HG03521 (cell line): Measurements from ENCODE around the gene DST.

ENCODE experiments used
- ATAC-seq: cut with Tn5 transposase; IDR thresholded peaks from one replicate; pipeline ENCODE4 v1.9.1; 2021; ENCODE audit warnings: mild to moderate bottlenecking, moderate library complexity; ENCODE audit not compliant: unreplicated experiment

DST gene

DNA sequence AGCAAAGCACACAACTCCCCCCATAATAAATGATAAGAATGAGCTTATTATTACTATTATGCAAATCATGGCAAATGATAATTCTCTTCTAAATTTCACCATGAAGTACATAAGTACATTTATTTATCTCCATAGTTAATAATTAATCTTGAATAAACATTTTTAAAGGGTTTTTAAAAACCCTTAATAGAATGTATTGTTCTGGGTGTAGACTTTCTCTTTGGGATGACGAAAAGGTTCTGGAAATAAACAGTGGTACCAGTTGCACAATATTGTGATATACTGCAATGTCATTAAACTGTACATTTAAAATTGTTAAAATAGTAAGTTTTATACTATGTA is 18.0 kb downstream of the DST start:
- ATAC-seq = no peak

DNA sequence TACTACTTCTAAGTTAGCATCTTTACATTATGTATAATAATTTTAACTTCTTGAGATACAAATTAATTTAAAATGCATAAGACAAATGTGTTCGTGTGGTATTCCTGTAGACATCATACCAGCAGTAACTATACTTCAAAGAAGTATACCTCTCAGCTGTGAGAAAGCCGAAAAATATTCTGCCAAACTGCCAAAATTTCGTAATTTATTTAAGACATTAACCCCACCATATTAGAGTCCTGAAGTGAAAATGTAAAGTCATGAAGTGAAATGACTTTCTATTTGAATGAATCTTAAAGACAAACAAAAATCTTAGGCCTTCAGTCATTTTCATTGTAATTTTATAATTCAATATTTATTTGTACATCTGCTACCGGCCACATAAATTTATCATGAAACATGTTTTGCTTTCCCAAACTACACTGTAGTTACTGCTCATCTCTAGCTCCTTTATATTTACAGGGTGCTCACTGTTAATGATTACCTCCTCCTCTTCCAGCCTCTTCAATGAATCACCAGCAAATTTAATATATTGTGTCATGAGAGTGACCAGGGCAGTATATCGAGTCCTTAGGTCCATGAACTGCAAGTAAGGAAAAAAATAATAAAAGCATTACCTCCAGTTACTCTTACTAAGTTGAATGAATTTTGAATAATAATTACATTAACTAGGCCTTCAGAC is 18.5 kb downstream of the DST start:
- ATAC-seq = no peak

DNA sequence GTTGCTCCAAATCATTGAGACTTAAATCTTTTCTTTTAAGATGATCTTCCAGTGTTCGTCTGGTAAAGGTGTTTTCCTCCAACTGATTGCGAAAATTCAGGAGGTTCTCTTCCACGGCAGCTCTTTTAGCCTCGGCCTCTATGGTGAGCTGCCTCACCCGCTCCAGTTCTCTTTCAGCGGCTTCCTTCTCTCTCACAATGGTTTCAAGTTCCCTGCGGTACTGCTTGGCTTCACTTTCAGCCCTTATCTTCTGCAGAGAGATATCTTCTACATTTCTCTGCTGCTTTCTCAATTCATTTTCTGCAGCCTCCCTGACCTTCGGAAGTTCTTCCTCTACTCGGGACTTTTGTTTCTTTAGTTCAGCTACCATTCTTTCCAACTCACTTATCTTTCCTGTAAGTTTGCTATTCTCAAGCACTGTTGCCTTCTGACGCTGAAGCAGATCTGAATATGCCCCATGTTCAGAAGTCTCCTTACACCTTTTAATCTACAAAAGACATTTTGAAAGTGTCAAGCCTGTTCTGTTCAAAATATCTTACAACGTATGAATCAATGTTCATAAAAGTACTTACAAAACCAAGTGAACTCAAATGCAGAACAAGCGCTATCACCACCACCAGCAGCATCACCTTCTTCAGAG is 22.3 kb downstream of the DST start:
- no peak for ATAC-seq

DNA sequence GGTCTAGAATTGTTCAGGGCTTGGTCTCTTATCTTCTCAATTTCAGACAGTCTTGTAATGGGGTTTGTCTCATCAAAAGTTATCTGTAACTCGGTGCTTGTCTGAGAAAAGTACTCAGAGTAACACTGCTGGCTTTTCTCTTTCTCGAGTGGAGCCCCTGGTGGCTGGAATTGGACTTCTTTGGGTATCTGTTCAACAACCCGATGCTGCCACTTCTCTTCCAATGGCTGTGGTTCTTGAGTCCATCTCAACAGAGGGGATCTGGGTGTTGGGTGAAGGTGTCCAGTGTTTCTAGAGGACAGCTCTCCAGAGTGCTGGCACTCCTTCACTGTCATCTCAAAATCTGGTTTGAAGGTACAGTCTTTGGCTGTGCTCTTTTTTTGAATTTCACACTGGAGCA is 24.6 kb downstream of the DST start:
- no peak for ATAC-seq

DNA sequence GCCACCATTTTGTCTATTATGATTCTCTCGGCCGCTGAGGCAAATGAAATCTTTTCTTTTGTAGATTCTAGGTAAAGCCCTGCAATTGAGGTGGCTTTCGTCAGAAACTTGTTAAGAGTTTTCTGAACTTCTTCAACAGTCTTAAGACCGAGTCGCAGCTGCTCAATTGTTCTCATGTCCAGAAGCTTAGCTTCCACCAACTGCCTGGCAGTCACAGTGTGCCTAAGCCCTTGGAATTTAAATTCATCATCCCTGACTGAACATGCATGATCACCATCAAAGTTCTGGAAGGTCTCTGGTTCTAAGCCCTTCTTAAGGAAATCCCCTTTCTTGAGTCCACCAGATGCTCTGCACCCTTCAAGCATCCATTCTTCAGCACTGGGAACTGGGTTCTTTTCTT is 25.7 kb downstream of the DST start:
- ATAC-seq = no peak

DNA sequence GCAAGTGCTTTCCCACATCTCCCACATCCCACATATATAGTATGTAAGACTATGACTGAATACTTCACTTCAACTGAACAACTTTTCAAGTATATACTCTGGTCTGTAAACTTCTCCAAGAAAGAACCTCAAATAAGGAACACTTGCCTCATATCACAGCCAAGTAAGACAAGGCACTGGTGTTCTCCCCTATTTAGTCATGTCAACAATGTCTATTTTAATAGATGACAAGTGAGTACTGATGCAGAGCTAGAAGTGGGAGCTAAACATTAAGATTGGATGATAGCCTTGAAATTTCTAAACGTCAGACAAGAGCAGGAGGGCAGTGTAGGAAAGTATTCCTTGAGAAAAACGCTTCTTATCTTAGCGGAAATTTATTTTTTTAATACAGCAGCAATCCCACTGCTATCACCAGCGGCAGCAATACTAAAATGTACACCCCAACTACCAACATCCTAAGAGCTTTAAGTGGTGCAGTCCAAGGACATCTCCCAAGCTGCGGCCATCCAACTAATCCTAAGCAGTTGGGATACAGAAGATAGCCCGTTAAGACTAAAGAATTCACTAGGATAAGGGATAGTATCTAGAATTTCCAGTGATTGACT is 29.3 kb downstream of the DST start:
- ATAC-seq = no peak

DNA sequence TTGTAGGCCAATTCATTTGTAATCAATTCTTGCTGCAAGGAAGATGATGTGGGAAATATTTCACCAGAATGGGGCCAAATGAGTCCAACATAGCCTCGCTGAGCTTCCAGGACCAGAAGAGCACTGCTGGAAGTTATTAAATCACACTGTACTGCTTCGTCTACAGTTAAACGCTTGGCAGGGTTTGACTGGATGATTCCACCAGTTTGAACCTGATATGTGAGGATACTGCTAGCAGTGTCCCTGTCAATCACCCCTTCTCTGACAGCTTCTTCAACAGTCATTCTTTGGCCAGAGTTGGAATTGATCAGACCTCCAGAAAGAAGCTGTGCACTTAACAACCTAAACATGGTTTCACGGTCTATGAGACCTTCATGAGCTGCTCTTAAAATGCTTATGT is 34.4 kb downstream of the DST start:
- ATAC-seq = no peak

DNA sequence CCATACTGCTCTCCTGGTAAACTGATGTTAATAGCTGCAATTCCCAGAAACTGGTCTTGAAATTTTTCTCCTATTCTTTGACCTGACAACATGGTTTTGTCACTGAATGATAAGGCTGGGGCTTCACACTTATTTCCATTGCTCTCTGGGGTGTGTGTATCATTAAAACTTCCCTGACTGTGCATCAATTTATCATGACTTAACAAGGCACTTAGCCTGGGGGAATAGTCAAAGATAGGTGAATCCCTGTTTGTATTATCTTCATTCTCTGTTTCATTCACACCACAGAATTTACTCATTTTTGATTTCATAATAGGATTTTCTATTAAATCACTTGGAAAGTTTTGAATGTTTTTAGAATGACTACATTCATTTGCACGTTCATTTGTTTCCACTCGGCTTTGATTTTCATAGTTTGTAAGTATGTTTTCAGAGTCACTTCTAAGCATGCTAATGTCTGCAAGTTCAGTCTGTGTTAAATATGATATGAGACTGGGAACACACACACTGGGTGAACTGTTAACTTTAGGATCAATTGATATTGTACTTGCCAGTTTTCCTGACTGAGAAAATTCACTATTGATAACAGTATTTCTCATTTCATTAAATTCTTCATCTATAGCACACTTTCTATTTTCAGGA is 35.5 kb downstream of the DST start:
- no peak for ATAC-seq

DNA sequence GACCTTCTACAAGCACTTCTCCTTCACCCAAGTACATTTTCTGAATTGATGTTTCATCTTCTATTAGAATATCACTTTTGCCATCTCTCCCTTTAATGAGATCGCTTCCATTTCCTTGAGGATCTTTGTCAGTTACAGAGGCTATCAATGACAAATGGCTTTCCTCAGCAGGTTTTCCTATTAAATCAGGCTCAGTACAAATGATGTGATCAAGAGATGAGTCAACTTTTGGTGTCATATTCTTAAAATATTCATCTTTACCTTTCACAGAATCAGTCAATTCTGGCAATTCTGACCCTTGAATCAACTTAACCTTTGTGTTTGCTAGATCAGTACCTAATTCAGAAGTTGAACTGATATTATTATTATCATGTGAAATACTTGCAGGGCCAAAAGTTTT is 37.3 kb downstream of the DST start:
- no peak for ATAC-seq

DNA sequence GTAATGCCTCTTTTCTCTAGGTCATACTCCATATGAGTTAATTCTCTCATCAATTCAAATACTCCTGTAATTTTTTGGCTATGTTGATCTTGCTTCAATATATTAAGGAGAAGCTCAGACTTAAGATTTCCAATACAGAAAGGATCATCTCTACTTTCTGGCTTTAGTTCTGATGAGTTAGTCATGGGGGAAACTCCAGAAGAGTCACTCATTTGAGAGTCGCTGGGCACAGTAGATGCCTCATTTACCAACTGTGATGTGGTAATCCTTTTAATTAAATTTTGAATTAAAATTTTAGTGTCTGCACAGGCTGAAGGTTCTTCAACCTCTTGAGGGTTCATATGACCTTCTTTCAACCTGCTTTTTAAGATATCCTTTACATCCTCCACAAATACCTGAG is 38.5 kb downstream of the DST start:
- ATAC-seq = no peak

DNA sequence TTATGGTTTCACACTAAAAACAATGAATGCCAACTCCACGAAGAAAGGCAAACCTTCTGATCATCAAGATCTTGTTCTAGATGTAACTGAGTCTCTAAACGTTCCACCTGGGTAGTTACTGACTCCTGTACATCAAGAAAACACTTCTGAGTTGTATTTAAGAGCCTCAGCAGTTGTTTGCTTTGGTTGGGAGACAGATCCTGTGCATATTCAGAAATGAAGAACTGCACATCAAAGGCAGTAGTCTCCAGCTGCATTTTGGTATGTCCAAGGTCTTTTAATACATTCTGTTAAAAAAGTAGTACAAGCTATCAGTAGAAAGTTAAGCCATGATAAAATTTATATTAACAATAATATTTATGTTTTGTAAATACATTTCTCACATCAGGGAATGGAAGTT is 41.3 kb downstream of the DST start:
- ATAC-seq = no peak

DNA sequence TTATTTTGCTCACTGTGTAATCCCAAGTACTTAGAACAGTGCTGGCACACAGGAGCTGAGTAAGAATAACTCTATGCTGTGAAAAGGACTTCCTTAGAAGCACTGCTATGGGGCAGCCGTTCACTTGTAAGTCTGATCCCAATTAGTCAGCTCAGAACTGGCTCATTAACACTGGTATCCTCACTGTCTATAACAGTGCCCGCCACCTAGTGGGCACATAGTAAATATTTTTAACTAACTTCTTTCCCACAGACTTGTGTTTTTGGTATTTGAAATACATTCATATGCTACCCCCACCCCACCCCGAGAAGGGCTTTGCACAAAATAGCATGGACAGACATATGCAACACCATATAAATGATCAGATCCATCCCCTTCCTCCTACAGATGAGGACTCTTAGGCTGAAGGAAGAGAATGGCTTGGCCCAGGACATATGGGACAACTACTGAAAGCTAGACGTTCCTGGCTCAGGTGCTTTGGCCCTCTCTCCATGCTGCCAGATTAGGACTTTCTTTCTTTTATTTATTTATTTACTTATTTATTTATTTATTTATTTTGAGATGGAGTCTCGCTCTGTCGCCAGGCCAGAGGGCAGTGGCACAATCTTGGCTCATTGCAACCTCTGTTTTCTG is 47.1 kb downstream of the DST start:
- peak; percentile 26 for ATAC-seq

DNA sequence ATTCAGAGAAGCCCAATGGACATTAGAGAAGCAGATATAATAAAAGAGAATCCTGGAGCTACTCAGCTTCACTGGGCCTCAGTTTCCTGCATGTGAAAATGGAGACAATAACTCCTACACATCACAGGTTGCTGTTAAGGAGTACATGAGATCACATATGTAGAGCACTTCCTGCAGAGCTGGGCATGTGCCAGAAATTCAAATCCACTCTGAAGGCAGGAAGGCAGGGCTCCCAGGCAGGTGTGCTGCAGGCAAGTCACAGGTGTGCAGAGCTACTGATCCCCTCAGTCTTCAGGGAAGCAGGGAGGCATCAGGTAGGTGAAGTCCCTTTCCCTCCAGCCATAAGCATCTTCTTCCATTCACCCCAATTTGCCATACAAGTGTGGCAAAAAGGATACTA is 48.0 kb downstream of the DST start:
- no peak for ATAC-seq

DNA sequence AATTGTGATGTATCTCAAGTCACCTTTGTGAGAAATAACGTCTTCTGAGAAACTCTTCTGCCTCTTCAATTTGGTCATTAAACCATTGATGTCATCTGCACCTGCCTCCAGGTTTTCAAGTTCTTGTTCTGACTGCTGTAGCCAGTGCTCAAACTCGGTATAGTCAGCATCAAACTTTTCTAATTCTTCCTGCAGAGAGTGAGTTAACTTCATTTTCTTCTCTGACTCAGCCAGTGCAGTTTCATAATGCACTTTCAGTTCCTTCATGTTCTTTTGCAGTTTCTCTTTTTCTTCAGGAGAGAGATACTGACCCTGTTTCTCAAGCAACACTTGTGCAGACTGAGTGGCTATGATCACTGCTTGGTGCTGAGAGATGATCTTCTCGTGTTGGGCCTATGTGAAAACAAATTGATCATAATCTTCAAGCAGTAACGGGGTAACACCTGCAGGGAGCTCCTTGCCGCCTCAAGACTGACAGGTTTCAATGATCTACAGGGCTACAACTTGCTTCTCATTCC is 48.8 kb downstream of the DST start:
- ATAC-seq = peak; percentile 90

DNA sequence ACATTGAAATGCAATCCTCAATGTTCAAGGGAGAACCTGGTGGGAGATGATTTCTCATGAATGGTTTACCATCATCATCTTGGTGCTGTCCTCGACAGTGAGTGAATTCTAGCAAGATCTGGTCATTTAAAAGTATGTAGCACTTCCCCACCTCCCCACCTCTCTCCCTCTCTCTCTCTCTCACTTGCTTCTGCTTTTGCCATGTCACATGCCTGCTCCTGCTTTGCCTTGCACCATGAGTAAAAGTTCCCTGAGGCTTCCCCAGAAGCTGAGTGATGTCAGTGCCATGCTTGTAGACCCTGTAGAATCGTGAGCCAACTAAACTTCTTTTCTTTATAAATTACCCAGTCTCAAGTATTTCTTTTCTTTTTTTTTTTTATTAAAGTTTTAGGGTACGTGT is 60.5 kb downstream of the DST start:
- no peak for ATAC-seq

DNA sequence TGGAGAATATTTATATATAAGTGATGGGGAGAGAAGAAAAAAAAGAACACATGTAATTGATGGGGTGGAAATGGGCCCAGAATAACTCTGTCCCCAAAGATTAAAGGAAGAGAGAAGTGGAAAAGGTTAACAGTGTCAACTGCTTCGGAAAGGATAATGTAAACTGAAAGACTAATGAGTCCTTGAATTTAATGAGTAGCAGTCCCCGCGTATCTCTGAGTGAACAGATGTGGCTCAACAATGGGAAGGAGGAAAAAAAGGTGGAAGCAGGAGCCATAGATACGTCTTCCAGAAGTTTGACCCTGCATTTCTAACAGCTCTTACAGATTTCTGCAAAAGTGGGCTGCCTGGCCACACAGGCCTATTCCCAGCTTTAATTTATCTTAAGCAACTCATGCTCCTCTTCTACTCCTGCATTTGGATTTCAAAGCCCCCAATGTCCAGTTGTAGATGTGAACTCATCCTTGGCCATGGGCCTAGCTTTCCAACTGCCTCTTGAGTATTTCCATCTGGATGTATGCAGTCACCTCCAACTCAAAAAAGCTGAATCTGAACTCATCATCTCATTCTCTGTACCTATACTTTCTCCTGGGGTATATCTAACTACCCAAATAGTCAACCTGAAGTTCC is 61.3 kb downstream of the DST start:
- ATAC-seq = no peak

DNA sequence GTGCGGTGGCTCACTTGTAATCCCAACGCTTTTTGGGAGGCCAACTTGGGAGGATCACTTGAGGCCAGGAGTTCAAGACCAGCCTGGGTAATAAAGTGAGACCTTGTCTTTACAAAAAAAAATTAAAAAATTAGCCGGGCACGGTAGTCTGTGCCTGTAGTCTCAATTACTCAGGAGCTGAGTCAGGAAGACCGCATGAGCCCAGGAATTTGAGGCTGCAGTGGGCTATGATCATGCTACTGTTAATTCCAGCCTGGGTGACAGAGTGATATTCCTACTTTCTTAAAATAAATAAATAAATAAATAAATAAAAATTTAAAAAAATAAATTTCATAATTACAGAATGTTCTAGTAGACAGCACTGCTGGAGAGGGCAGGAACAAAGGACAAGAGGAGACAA is 62.4 kb downstream of the DST start:
- ATAC-seq = no peak

DNA sequence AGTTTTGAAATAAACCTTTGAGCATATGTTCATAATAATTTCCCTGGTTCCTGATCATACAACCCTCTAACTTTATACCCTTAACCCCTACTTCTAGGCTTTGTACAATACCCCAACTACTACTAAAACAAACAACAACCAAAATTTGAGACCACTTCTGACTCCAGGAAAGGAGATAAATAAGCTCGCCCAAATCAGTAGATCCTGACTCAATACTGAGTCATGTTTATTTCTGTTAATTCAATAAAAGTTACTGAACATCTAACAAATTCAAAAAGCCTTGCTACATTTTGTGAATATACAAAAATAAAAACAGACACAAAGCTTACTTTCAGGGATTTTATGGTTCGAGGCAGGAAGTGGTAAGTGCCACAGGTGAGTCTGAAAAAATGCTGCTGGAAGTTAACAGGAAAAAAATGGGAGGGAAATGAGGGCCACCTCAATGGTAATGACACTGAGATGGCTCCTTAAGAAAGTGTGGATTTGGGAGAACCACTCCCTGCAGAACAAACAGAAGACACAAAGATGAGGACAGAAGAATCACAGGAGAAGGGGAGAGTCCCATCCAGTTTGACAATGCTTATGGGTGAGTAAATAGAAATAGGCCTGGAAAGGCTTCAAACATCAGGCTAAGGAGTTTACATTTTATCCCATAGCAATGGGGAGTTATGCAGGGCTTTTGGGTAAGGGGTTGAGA is 63.4 kb downstream of the DST start:
- ATAC-seq = no peak

DNA sequence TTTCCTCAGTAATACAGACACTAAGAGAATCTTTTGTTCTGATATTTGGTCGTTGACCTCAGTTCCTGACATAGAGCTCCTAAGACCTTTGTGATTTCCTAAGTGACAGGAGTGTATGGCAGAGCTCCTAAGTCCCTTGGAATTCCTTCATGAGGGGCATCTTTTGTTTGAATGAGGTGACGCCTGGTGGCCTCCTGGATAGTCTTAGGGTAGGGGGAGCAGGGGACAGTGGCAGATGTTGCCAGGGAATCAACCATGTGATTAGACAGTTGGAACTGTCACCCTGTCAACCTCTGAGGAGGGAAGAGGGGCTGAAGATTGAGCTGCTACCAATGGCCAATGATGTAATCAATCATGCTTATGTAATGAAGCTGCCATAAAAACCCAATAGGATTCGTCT is 67.0 kb downstream of the DST start:
- ATAC-seq = no peak

DNA sequence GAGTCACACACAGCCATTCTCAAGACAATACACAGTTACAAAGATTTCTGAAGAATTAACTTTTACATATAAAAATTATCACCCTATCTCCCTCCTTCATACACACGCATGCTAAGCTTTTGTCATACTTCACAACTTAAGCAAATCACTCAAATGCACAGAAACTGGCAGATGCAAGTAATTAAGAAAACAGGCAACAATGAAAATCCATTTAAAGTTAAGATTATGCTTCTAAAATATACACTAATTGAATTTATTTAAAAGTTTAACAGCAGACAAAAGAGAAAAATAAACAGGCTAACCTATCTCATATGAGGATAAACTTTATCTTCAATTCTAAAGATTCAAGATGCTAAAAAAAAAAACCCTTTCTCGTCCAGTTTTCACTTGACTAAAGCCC is 68.4 kb downstream of the DST start:
- no peak for ATAC-seq

DNA sequence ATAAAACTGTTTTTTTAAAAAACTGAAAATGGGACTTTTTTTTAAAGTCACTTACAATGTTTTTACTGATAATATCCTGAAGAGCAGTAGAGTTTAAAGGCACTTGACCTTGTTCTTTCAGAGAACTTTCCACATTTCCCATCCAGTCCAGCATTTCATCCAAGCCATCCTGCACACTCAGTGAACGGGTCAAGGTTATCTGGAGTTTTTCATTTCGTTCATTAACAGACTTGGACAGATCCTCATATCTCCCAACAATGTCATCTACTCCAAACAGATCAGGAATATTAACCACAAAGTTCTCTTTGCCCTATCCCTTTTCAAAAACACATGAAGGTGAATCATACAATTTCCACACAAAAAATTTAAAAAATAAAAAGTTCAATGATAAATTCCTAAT is 69.1 kb downstream of the DST start:
- no peak for ATAC-seq
